ENCODE measurements around the gene MYO1G.
A peak's percentile ranks its signal among the peaks of the same experiment; 100 is the strongest.
"Not testable (repeated sequence)": the region's sequence is repeated elsewhere in the genome, so short reads cannot be mapped to it uniquely, and the experiment has no call there.

Gene MYO1G

DNA sequence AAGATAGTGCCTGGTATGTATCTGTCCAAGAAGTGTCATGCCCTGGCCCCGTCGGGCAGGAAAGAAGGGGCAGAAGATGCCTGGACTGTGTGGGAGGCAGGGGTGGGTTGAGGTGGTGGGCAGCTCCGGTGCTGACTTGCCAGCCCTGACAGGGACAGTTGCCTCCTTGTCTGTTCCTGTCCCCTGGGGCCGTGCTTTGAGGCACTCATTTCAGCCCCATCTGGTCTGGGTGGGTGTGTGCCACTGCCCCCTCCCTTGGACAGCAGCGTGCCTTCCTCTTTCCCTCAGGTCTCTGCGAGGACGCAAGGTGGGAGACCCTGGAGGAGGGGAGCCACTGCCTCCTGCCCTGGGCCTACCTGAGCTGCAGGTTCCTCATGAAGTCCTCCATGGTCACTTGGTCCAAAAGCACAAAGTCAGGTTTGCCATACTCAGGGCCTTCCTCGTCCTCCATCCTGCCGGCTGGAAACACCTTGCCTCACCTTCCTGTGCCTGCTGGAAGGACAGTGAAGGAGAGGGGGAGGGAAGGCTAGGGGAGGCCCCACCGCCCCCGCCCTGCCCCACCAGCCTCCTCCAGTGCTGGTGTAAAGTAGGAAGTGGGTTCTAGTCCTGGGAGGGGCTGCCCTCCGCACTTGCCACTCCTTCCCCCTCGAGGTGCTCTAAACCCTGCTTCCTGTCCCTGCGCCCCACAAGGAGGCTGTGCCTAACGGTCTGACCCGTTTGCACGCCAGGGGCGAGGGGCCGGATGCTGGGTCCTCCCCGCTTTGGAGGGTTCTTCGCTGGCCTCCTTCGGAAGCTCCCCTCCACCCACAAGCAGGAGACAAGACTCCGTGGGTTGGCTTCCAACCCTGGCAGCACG is at the start of gene MYO1G:
TSS of gene MYO1G (minus strand) at position 505 of the 856 bp plus-strand sequence. CDS start at position 451, 54 bp downstream.
- no peak for DNase-seq (ENCODE audit: low read depth)
- TF ChIP-seq, protein P1, sequence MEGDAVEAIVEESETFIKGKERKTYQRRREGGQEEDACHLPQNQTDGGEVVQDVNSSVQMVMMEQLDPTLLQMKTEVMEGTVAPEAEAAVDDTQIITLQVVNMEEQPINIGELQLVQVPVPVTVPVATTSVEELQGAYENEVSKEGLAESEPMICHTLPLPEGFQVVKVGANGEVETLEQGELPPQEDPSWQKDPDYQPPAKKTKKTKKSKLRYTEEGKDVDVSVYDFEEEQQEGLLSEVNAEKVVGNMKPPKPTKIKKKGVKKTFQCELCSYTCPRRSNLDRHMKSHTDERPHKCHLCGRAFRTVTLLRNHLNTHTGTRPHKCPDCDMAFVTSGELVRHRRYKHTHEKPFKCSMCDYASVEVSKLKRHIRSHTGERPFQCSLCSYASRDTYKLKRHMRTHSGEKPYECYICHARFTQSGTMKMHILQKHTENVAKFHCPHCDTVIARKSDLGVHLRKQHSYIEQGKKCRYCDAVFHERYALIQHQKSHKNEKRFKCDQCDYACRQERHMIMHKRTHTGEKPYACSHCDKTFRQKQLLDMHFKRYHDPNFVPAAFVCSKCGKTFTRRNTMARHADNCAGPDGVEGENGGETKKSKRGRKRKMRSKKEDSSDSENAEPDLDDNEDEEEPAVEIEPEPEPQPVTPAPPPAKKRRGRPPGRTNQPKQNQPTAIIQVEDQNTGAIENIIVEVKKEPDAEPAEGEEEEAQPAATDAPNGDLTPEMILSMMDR (IDR thresholded peaks at IDR 0.05; ENCODE audit: low read length, missing control alignments): no peak
- H3K4me3 ChIP-seq (replicated peaks; ENCODE audit: low read depth, low read length): no peak within 1 kb of the TSS

- H3K4me3 ChIP-seq (replicated peaks; ENCODE audit: low read depth, low read length): no peak overlapping the region
- TF ChIP-seq, protein P1 (IDR thresholded peaks at IDR 0.05; ENCODE audit: low read length, missing control alignments): no peak
- no peak for DNase-seq (ENCODE audit: low read depth)
Measured at GRCh38 chr7:45028138-45028919, 49.5 kb upstream of the MYO1G start.

- TF ChIP-seq, protein P1 (IDR thresholded peaks at IDR 0.05; ENCODE audit: low read length, missing control alignments): no peak
- DNase-seq (ENCODE audit: low read depth): no peak
- H3K4me3 ChIP-seq (replicated peaks; ENCODE audit: low read depth, low read length): no peak overlapping the region
Measured at GRCh38 chr7:45027774-45028114, 48.9 kb upstream of the MYO1G start.

DNA sequence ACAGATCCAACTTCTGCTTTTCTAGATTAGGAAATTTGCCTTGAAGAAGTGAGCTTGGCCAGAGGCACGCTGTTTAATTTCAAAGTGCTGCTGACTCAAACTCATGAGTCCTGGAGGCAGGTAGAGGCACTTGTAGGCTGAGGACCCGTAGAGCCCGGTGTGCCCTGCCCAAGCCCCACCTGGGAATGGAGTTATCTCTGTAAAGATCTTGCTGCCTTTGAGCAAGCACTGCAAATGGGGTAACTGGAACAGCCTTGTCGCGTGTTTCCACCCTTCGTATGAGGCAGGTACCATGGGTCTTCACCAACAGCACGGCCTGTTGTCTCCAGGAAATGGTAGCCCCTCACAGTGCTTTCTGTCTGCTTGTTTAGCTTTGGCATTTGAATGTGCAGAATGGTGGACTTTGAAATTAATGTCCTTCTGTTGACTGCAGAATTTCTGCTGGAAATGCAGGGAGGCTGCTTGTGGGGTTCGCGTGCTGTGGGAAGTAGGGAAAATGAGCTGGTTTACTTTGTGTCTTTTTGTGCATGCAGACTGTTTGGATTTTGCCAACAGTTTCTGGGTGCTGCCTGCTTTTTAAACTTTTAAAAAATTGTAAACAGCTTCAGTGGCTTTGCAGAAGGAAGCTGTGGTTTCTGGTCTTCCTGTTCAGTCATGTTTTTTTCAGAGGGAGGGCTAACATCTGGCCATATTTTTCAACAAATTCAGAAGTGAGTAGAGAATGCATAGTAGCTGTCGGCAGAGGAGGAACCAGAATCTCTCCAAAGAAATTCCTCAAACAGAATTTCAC is 48.4 kb upstream of the MYO1G start:
- H3K4me3 ChIP-seq (replicated peaks; ENCODE audit: low read depth, low read length): no peak overlapping the region
- TF ChIP-seq, protein P1 (IDR thresholded peaks at IDR 0.05; ENCODE audit: low read length, missing control alignments): no peak
- peak; percentile 42 for DNase-seq (ENCODE audit: low read depth)

- H3K4me3 ChIP-seq (replicated peaks; ENCODE audit: low read depth, low read length): no peak overlapping the region
- TF ChIP-seq, protein P1 (IDR thresholded peaks at IDR 0.05; ENCODE audit: low read length, missing control alignments): no peak
- no peak for DNase-seq (ENCODE audit: low read depth)
Measured at GRCh38 chr7:45026013-45026412, 47.2 kb upstream of the MYO1G start.

DNA sequence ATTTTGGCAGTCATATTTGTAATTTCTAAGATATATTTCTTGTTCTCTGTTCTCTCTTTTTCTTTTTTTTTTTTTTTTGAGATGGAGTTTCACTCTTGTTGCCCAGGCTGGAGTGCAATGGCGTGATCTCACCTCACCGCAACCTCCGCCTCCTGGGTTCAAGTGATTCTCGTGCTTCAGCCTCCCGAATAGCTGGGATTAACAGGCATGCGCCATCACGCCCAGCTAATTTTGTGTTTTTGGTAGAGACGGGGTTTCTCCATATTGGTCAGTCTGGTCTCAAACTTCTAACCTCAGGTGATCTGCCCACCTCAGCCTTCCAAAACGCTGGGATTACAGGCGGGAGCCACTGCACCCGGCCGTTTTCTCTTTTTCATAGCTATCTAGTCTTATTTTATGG is 46.7 kb upstream of the MYO1G start:
- DNase-seq (ENCODE audit: low read depth); H3K4me3 ChIP-seq (replicated peaks; ENCODE audit: low read depth, low read length): not testable (repeated sequence)
